HepG2 (cell line): ENCODE results near the gene LYRM7. TPM values are rescaled to one million over a fixed set of nuclear protein-coding genes. Genes with fewer than 3 reads are reported as not detected.

ENCODE experiments used
- ATAC-seq: fragments of 200-7000 bp; cut with Tn5 transposase; 3 replicates; pipeline ENCODE4 v1.9.1; 2020; ENCODE audit warnings: mild to moderate bottlenecking, moderate library complexity
- BruUV-seq: library from RNA; stranded (reverse); fragments of 400-500 nt; replicated peaks from 2 replicates; lab custom pipeline; 2021; lab: Mats Ljungman, UMichigan
- CTCF ChIA-PET: fragments of 300-600 bp; formaldehyde crosslinking; extraction: SDS; loops from one replicate; lab custom pipeline; 2021; ENCODE audit warnings: low total read pairs, inconsistent platforms, low intra/inter-chr PET ratio; lab: Yijun Ruan, JAX
- POLR2A ChIA-PET: fragments of 350-600 bp; sonication (Branson Sonifier 250); formaldehyde crosslinking; loops from one replicate; lab custom pipeline; 2020; ENCODE audit warnings: antibody characterized with exemption, inconsistent platforms; lab: Yijun Ruan, JAX
- DNase-seq: peaks from one replicate; pipeline ENCODE4 v3.0.0-alpha.2; 2015; ENCODE audit warnings: low spot score
- FAIRE-seq: peaks from 3 replicates; lab custom pipeline; 2011; peaks lifted over from hg19 to GRCh38; lab: Jason Lieb, UNC
- H2AFZ ChIP-seq: one replicate; pipeline ENCODE4 v1.6.1; 2011; ENCODE audit warnings: low read length, inconsistent platforms
- H3K27ac ChIP-seq: fragments of 300-600 bp; 3 replicates; pipeline ENCODE4 v1.8.0; 2011; ENCODE audit warnings: mixed run types, mild to moderate bottlenecking, mixed read lengths, low read length, inconsistent platforms; ENCODE audit not compliant: insufficient read depth; ENCODE audit errors: extremely low read length
- H3K27me3 ChIP-seq, 2 experiments: fragments of 200-600 bp in 1 of 2; 2 replicates in 1 of 2; 3 replicates in 1 of 2; pipeline versions ENCODE4 v1.6.0 to v1.8.0; 2011; ENCODE audit warnings: low read length in 2 of 2, mild to moderate bottlenecking in 2 of 2, moderate library complexity in 2 of 2, inconsistent platforms in 1 of 2; ENCODE audit not compliant: insufficient read depth in 2 of 2, control insufficient read depth in 1 of 2
- H3K36me3 ChIP-seq, 2 experiments: fragments of 200-600 bp in 1 of 2; replicated peaks in 1 of 2; 2 replicates in 1 of 2; 3 replicates in 1 of 2; pipeline versions ENCODE4 v1.5.1 to v1.8.0; 2011; ENCODE audit warnings: low read length in 2 of 2, inconsistent platforms in 1 of 2; ENCODE audit not compliant: insufficient read depth in 2 of 2, control insufficient read depth in 1 of 2
- H3K4me1 ChIP-seq: 2 replicates; pipeline ENCODE4 v1.5.1; 2012; ENCODE audit warnings: low read length, inconsistent platforms; ENCODE audit not compliant: insufficient read depth
- H3K4me2 ChIP-seq: 2 replicates; pipeline ENCODE4 v1.6.0; 2011; ENCODE audit warnings: low read depth, low read length, inconsistent platforms
- H3K4me3 ChIP-seq, 3 experiments: fragments of 200-600 bp in 1 of 3; sonication (generic), shearing (Covaris generic) in 1 of 3; replicated peaks in 1 of 3; 2 replicates each; pipeline ENCODE4 v1.5.1; 2011 to 2016; ENCODE audit warnings: low read length in 3 of 3, inconsistent platforms in 2 of 3, low read depth in 2 of 3, mild to moderate bottlenecking in 2 of 3, control low read depth in 1 of 3, mixed read lengths in 1 of 3; ENCODE audit not compliant: insufficient read depth in 1 of 3
- H3K79me2 ChIP-seq: one replicate; pipeline ENCODE4 v1.6.1; 2011; ENCODE audit warnings: low read length, inconsistent platforms; ENCODE audit not compliant: insufficient read depth
- H3K9ac ChIP-seq: 2 replicates; pipeline ENCODE4 v1.6.0; 2011; ENCODE audit warnings: mild to moderate bottlenecking, low read depth, low read length, inconsistent platforms; ENCODE audit not compliant: insufficient read depth
- H3K9me3 ChIP-seq: 2 replicates; pipeline ENCODE4 v1.5.1; 2012; ENCODE audit warnings: mild to moderate bottlenecking, low read length
- H4K20me1 ChIP-seq: 2 replicates; pipeline ENCODE4 v1.6.0; 2011; ENCODE audit warnings: inconsistent platforms, mild to moderate bottlenecking, low read length, moderate library complexity; ENCODE audit not compliant: insufficient read depth
- FLYWCH1 ChIP-seq: sonication (generic); formaldehyde crosslinking; IDR thresholded peaks from 2 replicates; pipeline ENCODE4 v1.8.1; 2023; ENCODE audit warnings: mild to moderate bottlenecking, missing genetic modification reagents
- FOXM1 ChIP-seq: sonication (generic); formaldehyde crosslinking; IDR thresholded peaks from 2 replicates; pipeline ENCODE4 v1.5.0; 2020; ENCODE audit warnings: missing genetic modification reagents
- NAIF1 ChIP-seq: sonication (generic); formaldehyde crosslinking; IDR thresholded peaks from 2 replicates; pipeline ENCODE4 v1.5.0; 2020; ENCODE audit warnings: mild to moderate bottlenecking, missing genetic modification reagents, borderline replicate concordance
- NR3C1 ChIP-seq: sonication (generic); formaldehyde crosslinking; IDR thresholded peaks from 2 replicates; pipeline ENCODE4 v1.4.0; 2020; ENCODE audit warnings: missing genetic modification reagents
- PRDM15 ChIP-seq: sonication (generic); formaldehyde crosslinking; IDR thresholded peaks from 2 replicates; pipeline ENCODE4 v1.4.0; 2020; ENCODE audit warnings: missing genetic modification reagents
- PRMT3 ChIP-seq: sonication (generic); formaldehyde crosslinking; IDR thresholded peaks from 2 replicates; pipeline ENCODE4 v1.8.1; 2022; ENCODE audit warnings: low read depth, mild to moderate bottlenecking, moderate library complexity, missing genetic modification reagents, borderline replicate concordance
- SMAD9 ChIP-seq: sonication (generic); formaldehyde crosslinking; IDR thresholded peaks from 2 replicates; pipeline ENCODE4 v1.5.1; 2020; ENCODE audit warnings: mild to moderate bottlenecking, missing genetic modification reagents
- ZNF792 ChIP-seq: IDR thresholded peaks from 2 replicates; pipeline ENCODE4 v1.6.1; 2016
- WGBS: methylation state at CpG from one replicate; pipeline ENCODE4 v1.1.6; 2017; ENCODE audit warnings: low lambda C conversion rate; 5-methylcytosine and 5-hydroxymethylcytosine counted together
- in situ Hi-C: cut with HindIII; loops from 2 replicates; pipeline ENCODE4 v1.10.0; 2017; ENCODE audit warnings: low pct_unique_long_range_greater_than_20kb; ENCODE audit not compliant: extremely low pct_ligation_motif_present
- intact Hi-C: fragments of 100-400 bp; cut with micrococcal nuclease; formaldehyde crosslinking; loops from one replicate; pipeline ENCODE4 v1.10.0; 2022; ENCODE audit not compliant: unreplicated experiment
- polyA plus RNA-seq, 8 experiments: library from polyadenylated mRNA; depleted of rRNA in 3 of 8; stranded (reverse) in 7 of 8; unstranded in 1 of 8; fragments of >200 nt; fragmentation: Illumina TruSeq in 4 of 8; extraction: Trizol in 4 of 8; gene quantifications; 2 replicates each; pipeline versions ENCODE4 v1.2.1 to v1.2.3, GENCODE V29; 2011 to 2016; ENCODE audit warnings: low read depth in 4 of 8, missing spikeins in 1 of 8, mixed read lengths in 1 of 8; ENCODE audit not compliant: insufficient read depth in 1 of 8
- total RNA-seq, 5 experiments: library from RNA; depleted of rRNA; stranded (reverse); fragments of >200 nt; fragmentation: Illumina TruSeq; extraction: Trizol; gene quantifications; 2 replicates each; pipeline ENCODE4 v1.2.3, GENCODE V29; 2016; ENCODE audit warnings: low read depth in 1 of 5
- TF ChIP-seq, protein P1 (sequence below): IDR thresholded peaks from 2 replicates; pipeline ENCODE4 v1.6.1; 2016; ENCODE audit warnings: low read depth, missing genetic modification reagents, missing compliant biosample characterization
- TF ChIP-seq, protein P2 (sequence below): sonication (generic); formaldehyde crosslinking; conservative IDR thresholded peaks from 2 replicates; pipeline ENCODE4 v1.4.0; 2020; ENCODE audit warnings: missing genetic modification reagents
- TF ChIP-seq, protein P3 (sequence below): sonication (generic); formaldehyde crosslinking; IDR thresholded peaks from 2 replicates; pipeline ENCODE4; 2020; ENCODE audit warnings: missing genetic modification reagents, mild to moderate bottlenecking, borderline replicate concordance

The LYRM7 gene
- total and polyA plus RNA-seq, 2 of the 13 experiments (the other 11 are each of a cell fraction or from before 2014, with no cell fraction given): 3.0 to 5.5 TPM

DNA sequence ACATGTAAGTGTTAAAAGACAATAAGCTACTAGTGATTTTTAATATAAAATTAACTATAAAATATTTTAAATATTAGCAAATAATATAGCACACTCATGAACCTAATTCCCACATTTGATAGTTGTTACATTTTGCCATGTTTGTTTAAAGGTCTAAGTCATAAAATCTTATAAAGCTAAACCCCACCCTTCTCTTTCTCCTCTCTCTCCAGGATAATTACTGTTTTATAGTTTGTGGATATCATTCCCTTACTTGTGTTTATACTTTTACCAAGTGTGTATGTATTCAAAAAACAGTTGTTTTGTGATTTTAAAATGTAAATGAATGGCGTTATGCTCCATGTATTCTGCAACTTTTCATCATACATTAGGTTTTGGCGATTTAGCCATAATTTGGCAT is 34.2 kb downstream of the LYRM7 start (continued):
- TF ChIP-seq, protein P1, sequence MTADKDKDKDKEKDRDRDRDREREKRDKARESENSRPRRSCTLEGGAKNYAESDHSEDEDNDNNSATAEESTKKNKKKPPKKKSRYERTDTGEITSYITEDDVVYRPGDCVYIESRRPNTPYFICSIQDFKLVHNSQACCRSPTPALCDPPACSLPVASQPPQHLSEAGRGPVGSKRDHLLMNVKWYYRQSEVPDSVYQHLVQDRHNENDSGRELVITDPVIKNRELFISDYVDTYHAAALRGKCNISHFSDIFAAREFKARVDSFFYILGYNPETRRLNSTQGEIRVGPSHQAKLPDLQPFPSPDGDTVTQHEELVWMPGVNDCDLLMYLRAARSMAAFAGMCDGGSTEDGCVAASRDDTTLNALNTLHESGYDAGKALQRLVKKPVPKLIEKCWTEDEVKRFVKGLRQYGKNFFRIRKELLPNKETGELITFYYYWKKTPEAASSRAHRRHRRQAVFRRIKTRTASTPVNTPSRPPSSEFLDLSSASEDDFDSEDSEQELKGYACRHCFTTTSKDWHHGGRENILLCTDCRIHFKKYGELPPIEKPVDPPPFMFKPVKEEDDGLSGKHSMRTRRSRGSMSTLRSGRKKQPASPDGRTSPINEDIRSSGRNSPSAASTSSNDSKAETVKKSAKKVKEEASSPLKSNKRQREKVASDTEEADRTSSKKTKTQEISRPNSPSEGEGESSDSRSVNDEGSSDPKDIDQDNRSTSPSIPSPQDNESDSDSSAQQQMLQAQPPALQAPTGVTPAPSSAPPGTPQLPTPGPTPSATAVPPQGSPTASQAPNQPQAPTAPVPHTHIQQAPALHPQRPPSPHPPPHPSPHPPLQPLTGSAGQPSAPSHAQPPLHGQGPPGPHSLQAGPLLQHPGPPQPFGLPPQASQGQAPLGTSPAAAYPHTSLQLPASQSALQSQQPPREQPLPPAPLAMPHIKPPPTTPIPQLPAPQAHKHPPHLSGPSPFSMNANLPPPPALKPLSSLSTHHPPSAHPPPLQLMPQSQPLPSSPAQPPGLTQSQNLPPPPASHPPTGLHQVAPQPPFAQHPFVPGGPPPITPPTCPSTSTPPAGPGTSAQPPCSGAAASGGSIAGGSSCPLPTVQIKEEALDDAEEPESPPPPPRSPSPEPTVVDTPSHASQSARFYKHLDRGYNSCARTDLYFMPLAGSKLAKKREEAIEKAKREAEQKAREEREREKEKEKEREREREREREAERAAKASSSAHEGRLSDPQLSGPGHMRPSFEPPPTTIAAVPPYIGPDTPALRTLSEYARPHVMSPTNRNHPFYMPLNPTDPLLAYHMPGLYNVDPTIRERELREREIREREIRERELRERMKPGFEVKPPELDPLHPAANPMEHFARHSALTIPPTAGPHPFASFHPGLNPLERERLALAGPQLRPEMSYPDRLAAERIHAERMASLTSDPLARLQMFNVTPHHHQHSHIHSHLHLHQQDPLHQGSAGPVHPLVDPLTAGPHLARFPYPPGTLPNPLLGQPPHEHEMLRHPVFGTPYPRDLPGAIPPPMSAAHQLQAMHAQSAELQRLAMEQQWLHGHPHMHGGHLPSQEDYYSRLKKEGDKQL (CRISPR knock-in tag): no peak
- no peak for TF ChIP-seq PRMT3 (CRISPR knock-in tag)
- no peak for TF ChIP-seq NR3C1 (CRISPR knock-in tag)
- TF ChIP-seq FOXM1 (CRISPR knock-in tag): no peak

DNA sequence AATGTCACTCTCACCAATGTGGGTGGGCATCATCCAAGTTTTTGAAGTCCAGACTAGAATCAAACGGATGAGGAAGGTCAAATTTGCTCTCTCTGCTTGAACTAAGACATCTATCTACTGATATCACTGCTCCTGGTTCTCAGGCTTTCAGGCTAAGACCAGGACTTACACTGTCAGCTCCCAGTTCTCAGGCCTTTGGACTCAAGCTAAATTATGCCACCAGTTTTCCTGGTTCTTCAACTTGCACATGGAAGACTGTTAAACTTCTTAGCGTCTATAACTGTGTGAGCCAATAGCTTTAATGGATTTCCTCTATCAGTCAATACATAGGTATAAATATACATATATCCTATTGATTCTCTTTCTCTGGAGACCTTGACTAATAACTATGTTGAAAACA is 35.3 kb downstream of the LYRM7 start:
- DNase-seq (no peak), FAIRE-seq (no peak), ATAC-seq (no peak)
- Histone ChIP-seq H3K9me3 (no peaks in the 10 kb centered on the region), H2AFZ (no peak overlapping the region), H3K36me3 (no peaks in the 10 kb centered on the region), H3K4me2 (no peak overlapping the region), H3K9ac (no peak overlapping the region), H3K27ac (no peak overlapping the region), H3K27me3 (no peaks in the 10 kb centered on the region; a peak in 1 of 5 replicates), H3K79me2 (no peaks in the 10 kb centered on the region), H3K4me1 (no peaks in the 10 kb centered on the region), H4K20me1 (no peaks in the 10 kb centered on the region), H3K4me3 (no peak overlapping the region)
- 79% methylated on average over 2 of the region's 2 CpGs for WGBS
- POLR2A ChIA-PET: no interaction called here
- in situ Hi-C loops: no loop called here
- CTCF ChIA-PET: no interaction called here
- no TSS peak for BruUV-seq
- intact Hi-C loops: no loop called here
- TF ChIP-seq PRDM15 (CRISPR knock-in tag) (no peak), NAIF1 (CRISPR knock-in tag) (no peak), SMAD9 (CRISPR knock-in tag) (no peak), ZNF792 (CRISPR knock-in tag) (no peak), FLYWCH1 (CRISPR knock-in tag) (no peak)
- TF ChIP-seq, protein P2, sequence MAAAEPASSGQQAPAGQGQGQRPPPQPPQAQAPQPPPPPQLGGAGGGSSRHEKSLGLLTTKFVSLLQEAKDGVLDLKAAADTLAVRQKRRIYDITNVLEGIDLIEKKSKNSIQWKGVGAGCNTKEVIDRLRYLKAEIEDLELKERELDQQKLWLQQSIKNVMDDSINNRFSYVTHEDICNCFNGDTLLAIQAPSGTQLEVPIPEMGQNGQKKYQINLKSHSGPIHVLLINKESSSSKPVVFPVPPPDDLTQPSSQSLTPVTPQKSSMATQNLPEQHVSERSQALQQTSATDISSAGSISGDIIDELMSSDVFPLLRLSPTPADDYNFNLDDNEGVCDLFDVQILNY (CRISPR knock-in tag): no peak
- TF ChIP-seq, protein P3, sequence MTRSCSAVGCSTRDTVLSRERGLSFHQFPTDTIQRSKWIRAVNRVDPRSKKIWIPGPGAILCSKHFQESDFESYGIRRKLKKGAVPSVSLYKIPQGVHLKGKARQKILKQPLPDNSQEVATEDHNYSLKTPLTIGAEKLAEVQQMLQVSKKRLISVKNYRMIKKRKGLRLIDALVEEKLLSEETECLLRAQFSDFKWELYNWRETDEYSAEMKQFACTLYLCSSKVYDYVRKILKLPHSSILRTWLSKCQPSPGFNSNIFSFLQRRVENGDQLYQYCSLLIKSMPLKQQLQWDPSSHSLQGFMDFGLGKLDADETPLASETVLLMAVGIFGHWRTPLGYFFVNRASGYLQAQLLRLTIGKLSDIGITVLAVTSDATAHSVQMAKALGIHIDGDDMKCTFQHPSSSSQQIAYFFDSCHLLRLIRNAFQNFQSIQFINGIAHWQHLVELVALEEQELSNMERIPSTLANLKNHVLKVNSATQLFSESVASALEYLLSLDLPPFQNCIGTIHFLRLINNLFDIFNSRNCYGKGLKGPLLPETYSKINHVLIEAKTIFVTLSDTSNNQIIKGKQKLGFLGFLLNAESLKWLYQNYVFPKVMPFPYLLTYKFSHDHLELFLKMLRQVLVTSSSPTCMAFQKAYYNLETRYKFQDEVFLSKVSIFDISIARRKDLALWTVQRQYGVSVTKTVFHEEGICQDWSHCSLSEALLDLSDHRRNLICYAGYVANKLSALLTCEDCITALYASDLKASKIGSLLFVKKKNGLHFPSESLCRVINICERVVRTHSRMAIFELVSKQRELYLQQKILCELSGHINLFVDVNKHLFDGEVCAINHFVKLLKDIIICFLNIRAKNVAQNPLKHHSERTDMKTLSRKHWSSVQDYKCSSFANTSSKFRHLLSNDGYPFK (CRISPR knock-in tag): no peak
